Measurements from ENCODE around the gene ANKRD55.
"Not testable (repeated sequence)": the region's sequence is repeated elsewhere in the genome, so short reads cannot be mapped to it uniquely, and the experiment has no call there.

ANKRD55 gene

GRCh38 chr5:56142614-56143372 lies 90.3 kb downstream of the ANKRD55 start:
- no peak for FAIRE-seq

GRCh38 chr5:56142233-56142613 lies 90.9 kb downstream of the ANKRD55 start:
- FAIRE-seq = no peak

DNA sequence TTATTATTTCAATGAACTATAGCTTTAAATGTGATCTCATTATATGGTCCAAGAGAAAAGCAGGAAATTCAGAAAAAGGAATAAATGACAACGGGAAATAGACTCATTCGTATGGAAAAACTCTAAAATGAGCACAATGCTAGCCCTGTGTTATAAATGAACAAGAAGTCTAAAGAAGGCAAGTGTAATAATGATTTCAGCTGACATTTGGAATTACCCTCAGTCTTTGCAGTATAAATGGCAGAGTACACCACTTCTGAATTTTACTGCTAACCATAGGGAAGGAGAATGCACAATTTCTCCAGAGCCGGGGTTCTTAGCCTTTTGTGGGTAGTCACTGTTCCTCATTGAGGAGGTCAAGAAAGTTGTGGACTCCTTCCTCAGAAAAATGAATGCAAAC lies 93.1 kb downstream of the ANKRD55 start:
- no peak for FAIRE-seq

DNA sequence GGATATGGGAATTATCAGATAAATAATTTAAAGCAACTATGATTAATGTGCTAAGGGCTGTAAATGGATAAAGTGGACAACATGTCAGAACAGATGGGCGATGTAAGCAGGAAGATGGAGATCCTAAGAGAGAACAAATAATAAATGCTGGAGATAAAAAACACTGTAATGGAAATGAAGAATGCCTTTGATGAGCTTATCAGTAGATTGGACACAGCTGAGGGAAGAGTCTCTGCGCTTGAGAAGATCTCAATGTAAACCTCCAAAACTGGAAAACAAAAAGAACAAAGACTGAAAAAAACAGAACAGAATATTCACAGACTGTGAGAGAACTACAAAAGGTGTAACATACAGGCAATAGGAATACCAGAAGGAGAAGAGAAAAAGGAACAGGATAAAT lies 102.5 kb downstream of the ANKRD55 start:
- FAIRE-seq = no peak

GRCh38 chr5:56129288-56129687 lies 103.8 kb downstream of the ANKRD55 start:
- FAIRE-seq = no peak

DNA sequence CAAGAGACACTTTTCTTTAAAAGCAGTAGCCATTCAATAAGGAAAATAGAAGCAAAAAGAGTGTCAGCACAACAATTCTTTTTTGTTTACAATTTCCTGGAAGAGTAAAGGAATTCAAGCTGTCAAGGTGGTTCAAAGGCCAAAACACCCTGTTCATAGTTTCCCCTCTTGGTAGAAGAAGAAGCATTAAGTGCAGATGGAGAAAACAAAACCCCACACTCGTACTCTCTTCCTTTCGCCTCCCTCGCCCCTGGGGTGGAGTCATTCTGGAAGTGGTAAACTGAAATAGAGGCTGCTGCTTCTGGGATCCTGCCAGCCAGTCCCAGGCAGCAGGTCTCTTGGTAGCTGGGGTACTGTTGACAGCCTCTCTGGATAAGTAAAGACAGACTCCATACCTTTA lies 105.0 kb downstream of the ANKRD55 start:
- FAIRE-seq = no peak

- FAIRE-seq = no peak
Measured at GRCh38 chr5:56126487-56127179, 106.5 kb downstream of the ANKRD55 start.

DNA sequence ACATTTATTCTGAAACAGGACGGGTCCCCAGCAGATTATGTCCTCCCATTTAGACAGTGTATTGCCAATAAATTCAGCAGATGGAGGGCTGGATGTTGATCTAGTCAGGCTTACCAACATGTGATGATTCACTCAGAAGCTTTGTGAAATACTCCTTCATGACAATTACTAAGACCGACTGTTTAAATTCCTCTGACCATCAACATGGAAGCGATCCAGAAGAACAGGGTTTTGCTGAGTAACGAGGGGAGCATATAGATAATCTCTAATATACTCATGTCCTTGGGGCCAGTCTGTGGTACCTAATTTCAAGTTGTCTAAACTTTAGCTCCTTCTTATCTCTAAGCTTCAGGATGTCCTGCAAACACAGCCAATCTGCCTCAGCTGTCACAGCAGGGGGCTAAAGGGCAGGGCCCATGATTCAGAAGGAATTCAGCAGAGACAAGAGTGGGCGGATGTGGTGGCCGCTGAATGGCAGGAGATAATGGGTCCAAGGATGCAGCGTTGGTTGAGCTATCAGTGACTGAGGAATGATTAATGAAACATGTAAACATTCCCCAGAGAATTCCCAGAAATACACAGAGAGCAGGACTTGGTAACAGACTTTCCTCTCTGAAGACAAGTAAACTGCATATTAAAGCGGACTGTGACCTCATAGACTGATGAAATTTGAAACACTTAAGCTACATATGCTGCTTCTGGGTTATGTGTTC lies 109.4 kb downstream of the ANKRD55 start:
- FAIRE-seq = no peak

- not testable (repeated sequence) for FAIRE-seq
Measured at GRCh38 chr5:56122360-56122985, 110.7 kb downstream of the ANKRD55 start.

GRCh38 chr5:56119050-56119449 lies 114.1 kb downstream of the ANKRD55 start:
- no peak for FAIRE-seq

GRCh38 chr5:56116599-56117141 lies 116.5 kb downstream of the ANKRD55 start:
- no peak for FAIRE-seq

DNA sequence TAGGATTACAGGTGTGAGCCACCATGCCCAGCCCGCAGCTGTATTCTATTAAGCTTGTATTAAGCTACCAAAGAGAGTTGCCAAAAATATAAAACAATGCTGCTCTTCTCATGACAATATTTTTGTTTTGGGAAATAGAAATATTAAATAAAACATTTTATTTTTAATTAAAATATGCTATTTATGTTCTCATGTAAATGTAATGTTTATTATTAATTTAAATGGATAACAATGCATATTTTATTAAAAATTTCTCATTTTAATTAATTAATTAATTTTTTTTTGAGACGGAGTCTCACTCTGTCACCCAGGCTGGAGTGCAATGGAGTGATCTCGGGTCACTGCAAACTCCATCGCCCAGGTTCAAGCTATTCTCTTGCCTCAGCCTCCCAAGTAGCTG lies 117.5 kb downstream of the ANKRD55 start:
- no peak for FAIRE-seq

- FAIRE-seq = no peak
Measured at GRCh38 chr5:56112526-56113121, 120.5 kb downstream of the ANKRD55 start.

GRCh38 chr5:56111404-56111781 lies 121.7 kb downstream of the ANKRD55 start:
- no peak for FAIRE-seq

GRCh38 chr5:56110646-56111403 lies 122.3 kb downstream of the ANKRD55 start:
- FAIRE-seq = no peak

GRCh38 chr5:56108246-56108645 lies 124.9 kb downstream of the ANKRD55 start:
- FAIRE-seq = no peak

GRCh38 chr5:56106837-56107236 lies 126.3 kb downstream of the ANKRD55 start:
- no peak for FAIRE-seq

GRCh38 chr5:56105511-56106291 lies 127.4 kb downstream of the ANKRD55 start:
- FAIRE-seq = no peak

GRCh38 chr5:56102889-56103288 lies 130.2 kb downstream of the ANKRD55 start:
- FAIRE-seq = no peak

DNA sequence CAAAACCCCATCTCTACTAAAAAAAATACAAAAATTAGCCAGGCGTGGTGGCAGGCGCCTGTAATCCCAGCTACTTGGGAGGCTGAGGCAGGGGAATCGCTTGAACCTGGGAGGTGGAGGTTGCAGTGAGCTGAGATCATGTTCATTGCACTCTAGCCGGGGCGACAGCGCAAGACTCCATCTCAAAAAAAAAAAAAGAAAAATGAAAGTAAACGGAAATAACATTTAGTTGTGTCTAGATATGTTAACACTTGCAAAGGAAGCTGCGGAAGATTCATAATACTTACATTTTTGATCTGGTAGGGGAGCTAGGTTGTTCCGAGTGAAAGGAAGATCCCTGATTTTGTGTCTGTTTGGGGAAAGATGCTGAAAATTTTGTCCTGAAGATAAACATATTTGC lies 130.9 kb downstream of the ANKRD55 start:
- FAIRE-seq = not testable (repeated sequence)

DNA sequence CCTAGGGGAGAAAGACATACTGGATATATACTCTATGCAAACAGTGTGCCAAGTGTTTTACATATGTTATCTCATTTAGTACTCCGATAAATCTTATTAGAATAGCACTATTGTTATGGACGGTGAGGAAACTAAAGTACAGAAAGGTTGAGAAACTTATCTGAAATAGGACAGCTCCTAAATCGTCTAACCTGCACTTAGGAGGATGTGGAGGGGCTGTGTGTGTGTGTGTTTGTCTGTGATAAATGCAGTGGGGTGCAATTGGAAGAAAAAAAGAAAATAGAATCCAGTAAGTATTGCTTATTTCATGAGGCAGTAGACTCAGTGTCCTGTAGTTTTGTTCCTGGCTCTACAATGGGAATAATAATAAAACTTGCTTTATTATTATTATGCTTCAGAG lies 131.9 kb downstream of the ANKRD55 start:
- no peak for FAIRE-seq

All from islet of Langerhans (tissue), 1 donor.